HG03442 (cell line): ENCODE data around the gene MAD1L1.

Experiments used
- ATAC-seq: cut with Tn5 transposase; IDR thresholded peaks from one replicate; pipeline ENCODE4 v1.9.1; 2021; ENCODE audit warnings: mild to moderate bottlenecking, moderate library complexity; ENCODE audit not compliant: unreplicated experiment

The MAD1L1 gene

DNA sequence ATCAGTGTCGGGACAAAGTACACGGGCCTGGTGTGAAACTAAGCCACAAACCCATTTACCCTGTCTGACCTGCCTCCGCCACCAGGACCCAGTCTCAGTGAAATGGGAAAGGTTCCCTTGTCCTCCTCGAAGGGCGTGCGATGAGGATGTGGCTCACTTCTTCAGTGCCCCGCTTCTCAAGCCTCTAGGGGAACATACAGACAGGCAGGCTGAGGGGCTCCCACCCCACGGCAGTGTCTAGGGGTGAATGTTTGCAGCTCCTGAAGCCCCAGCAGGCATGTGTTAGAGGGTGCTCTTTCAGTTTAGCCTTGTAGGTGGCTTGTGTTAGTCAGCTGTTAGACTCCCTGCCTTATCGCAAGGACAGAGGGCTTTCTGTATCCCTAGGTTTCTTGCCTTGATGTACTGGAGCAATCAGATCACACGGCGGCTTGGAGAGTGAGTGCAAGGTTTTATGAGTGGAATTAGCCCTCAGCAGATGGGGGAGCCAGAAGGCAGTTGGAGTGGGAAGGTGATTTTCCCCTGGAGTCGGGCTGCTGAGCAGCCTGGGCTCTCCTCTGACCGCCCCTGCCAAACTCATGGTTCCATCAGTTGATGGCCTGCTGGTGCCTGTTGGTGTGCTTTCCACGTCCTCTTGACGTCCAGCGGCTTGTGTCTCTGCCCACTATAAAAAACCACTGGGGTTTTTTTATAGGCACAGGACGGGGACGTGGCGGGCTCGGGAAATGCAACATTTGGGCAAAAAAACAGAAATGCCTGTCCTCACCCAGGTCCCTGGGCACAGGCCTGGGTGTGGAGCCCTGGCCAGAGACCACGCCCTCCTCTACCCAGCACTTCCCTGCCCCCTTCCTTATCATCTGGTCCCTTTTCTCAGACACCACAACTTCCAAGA is 10.0 kb upstream of the MAD1L1 start:
- ATAC-seq: no peak

DNA sequence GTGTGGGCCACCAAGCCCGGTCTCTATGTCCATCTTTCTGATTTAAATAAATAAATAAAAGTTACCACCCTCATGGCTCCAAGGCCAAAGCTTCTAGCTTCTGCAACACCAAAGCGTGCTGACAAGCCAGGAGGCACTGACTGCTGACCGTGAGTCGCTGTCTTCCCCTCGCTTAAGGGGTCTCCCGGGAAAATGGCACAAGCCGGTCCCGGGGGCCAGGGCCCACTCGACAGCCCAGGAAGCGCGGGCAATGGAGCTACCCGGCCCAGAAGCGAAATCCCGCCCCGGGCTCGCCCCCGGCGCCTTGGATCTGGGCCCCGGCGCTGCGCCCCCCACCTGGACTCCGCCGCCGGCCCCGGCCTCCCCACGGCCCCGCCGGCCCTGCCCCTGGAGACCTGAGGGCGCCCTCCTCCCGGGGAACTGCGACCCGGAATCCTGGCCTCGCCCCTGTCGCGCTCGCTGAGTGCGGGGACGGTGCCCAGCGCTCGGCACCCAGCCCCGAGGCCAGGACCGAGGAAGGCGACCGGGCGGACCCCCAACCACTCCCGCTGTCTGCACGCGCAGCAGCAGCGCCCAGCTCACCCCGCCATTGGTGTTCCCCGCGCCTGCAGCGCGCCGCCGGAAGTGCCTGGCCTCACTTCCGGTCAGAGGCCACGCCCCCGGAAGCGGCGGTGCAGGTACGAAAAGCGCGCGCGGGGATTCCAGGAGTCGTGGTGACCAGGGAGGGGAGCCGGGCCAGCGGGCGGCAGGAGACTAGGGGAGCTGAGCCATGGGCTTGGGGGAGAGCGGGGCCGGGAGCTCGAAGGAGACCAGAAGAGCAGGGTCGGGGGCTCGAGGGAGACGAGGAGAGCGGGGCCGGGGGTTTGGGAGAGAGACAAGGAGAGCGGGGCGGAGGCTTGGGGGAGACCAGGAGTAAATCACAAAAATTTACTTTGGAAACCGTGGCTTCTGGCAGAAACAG is 9.1 kb upstream of the MAD1L1 start, which contains the start of the genes MRM2 and NUDT1:
MRM2 (minus strand) TSS at position 626 of the 961 bp plus-strand sequence; CDS start at position 590, 36 bp downstream.
NUDT1 (plus strand) TSS at position 647 of the 961 bp plus-strand sequence. CDS start 2,349 bp downstream, outside the sequence.
- ATAC-seq: peak; percentile 60

DNA sequence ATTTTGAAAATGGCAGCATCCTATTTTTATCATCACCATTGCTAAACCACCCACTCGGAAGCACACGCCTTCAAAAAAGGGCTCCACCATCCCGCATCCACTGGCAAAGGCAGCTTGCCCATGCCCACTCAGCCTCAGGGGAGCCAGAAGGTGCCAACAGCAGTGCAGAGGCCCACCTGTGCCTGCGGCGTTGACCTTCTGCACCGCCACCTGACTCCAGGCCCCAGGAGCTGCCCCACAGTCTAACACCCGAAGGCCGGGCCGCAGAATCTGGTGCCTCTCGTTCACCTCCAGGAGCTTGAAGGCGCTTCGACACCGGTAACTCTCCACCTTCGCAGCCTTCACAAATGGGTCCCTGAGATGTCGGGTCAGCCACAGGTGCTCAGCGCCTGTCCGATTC is 6.5 kb upstream of the MAD1L1 start:
- ATAC-seq: no peak

DNA sequence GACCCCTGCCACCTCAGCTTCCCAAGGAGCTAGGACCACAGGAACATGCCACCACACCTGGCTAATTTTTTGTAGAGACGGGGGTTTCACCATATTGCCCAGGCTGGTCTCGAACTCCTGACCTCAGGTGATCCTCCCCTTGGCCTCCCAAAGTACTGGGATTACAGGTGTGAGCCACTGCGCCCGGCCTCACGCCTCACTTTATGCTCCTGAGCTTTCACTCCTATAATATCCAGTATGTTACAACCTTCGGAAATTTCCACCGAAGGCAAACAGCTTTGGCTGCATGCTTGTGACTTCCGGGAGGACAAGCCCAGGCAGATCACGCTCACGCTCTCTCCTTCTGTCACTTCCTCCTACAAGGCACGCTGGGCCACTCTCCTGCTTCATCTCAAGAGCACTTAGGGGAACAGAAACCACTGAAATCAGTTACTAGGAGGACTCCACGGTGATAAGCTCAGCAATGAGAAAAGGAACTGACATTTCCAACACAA is 4.4 kb upstream of the MAD1L1 start:
- peak; percentile 52 for ATAC-seq

DNA sequence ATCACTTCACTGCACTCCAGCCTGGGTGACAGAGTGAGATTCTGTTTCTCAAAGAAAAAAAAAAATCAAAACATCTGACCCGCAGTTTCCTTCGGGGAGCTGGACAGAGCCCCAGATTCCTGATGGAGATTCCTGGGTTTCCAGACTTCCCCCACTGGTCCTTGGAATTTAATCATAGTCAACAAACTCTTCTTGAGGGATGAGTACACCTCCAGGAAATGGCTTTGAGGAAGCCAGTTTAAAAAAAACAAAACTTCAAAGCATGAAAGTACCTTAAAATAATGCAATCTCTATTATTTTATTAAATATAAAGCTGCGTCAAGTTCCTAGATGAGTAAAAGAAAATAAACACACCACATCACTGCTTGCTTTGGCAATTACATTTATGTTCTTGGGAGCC is 1.2 kb upstream of the MAD1L1 start:
- no peak for ATAC-seq

DNA sequence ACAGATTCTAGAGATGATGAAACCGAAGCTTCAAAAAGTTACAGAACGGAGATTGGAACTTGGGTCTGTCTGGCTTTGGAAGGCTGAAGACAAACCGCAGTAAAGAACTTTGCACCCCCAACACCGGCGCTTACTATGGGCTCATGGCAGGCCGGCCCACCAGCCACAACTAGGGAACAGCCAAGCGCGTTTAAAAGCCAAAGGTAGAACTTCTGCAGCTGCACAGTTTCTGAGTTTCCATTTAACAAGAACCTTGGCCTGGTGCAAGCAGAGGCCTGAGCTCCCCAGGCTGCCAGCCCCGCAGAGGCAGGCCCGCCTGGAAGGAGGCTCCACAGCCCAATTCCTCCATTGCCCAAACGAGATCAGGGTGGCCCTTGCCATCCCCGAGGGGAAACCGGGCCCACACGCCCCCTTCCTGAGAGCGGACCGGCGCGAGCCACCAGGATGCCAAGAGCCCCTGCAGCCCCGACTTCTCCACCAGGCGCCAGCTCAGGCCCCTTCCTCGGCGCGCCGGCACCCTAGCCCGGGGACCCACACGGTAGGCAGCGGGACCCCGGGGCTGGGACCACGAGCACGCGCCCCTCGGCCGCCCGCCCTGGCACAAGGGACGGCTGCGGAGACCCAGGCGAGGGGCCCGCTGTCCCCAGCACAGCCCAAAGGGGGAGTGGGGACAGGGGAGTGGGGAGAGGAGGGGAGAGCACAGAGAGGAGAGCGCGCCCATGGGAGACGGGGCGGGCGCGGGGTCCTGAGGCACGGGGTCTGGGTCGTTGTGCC is 566 bp downstream of the MAD1L1 start:
- peak; percentile 28 for ATAC-seq

DNA sequence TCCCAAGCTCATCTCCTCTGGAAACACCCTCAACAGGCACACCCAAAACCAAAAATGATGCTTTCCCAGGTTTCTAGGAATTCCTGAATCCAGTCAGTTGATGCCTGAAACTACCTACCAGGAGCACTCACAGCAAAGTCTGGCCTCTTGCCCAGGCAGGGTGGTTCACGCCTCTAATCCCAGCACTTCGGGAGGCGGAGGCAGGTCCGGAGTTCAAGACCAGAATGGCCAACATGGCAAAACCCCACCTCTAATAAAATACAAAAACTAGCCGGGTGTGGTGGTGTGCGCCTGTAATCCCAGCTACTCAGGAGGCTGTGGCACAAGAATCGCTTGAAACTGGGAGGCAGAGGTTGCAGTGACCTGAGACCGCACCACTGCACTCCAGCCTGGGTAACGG is 1.9 kb downstream of the MAD1L1 start:
- ATAC-seq: no peak

DNA sequence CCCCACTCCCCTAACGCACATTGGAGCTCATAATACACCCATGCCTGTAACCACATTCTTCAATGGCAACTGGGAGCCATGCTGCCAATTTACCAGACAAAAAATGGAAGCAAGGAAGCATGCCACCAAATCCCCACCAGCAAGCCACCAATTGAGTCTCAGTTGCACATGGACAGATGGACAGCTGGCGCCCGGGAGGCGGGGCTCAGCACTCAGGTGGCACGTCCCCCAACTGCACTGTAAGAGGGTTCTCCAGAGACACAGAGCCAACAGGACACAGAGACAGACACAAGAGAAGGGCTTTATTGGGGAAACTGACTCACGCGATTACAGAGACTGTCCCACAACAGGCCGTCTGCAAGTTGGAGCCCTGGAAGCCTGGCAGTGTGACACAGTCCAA is 2.5 kb downstream of the MAD1L1 start:
- ATAC-seq: no peak

DNA sequence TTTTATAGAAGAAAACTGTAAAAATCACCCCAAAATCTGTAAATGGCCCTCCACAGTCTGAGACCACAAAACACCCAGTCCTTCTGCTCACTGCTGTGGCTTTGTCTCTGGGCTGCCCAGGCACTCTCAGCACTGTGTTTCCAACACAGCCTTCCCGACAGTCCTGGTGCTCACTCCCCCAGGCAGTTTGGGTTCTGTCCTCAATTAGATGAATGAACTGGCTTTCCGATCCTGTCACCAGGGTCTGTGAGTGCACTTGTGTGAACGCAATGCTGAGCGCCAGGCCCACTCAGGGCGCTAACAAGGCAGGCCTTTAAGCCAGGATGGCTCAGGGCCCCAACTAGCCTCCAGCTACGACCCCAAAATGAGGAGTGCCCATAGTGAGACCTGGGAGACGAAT is 3.3 kb downstream of the MAD1L1 start:
- no peak for ATAC-seq

DNA sequence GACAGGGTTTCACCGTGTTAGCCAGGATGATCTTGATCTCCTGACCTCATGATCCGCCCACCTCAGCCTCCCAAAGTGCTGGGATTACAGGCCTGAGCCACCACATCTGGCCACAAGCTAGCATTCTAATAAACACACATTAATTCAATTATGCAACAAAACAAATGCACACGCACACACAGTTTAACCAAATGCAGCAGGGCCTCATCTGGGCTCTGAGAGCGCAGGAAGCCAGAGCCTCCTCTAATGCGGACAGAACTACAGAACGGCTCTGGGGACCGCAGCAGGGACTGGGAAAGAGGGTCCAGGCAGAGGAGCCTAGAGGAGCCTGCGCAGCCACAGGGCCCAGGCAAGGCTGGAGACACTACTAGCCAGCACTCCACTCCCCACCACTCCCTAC is 3.8 kb downstream of the MAD1L1 start:
- ATAC-seq: no peak

DNA sequence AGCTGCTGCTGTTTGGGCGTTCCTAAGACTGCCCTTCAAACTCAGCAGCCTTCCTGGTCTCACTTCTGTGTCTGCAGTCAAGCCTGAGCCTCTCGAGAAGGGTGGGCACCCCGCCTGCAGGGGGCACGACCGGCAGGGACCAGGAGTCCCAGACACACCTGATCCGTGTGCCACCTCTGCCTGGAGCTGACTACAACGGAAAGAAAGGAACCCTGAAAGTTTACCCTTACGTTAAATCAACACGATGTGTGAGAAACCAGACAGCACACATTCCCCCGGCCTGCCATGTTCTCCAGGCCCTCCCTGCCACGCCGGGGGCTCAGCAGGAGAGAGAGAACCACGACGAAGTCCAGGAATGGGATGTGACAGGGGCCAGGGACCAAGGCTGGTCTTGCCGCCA is 5.0 kb downstream of the MAD1L1 start:
- ATAC-seq: no peak

DNA sequence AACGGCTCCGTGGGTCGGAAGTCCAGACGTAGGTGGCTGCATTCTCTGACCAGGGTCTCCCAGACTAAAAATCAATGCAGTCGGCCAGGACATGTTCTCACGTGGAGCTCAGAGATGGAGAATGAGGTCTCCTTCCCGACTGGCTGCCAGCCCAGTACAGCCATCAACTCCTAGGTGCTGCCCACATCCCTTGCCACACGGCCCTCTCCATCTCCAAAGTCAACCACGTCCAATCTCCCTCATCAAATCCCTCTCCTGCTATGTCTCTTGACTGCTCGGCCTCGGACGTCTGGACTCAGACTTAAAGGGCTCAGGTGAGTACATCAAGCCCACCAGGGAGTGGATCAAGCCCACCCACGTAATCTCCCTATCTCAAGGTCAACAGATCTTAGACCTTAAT is 6.9 kb downstream of the MAD1L1 start:
- no peak for ATAC-seq

DNA sequence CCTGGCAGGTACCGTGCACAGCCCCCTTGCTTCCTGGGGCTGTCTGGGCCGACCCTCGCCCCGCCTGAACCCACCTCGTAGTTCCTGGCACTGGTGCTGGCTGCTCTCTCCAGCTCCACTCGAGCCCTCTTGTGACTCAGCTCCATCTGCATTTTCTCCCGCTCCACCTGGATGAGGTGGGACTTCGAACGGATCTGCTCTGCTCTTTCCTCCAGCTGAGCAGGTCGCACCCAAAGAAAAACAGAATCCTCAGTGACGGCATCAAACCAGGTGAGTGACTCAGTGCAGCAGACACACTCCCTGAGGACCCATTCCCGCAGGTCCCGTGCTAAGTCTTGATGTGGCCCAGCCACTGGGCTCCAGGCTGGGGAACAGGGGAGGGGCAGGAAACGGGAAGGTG is 7.4 kb downstream of the MAD1L1 start:
- ATAC-seq: no peak

DNA sequence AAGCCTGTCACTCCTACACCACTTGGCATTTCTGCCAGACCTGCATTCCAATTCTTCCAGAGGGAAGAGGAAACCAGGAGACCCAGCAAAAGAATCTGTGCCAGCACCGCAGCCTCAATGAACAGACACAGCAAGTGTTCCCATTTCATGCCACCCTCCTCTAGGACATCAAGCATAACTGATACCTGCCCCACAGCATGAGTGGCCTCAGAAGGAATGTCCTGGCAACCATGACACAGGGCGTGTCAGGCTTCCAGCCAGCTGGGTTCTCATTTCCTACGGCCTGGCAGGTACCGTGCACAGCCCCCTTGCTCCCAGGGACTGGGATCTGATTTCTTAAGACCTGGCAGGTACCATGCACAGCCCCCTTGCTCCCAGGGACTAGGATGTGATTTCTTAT is 7.8 kb downstream of the MAD1L1 start:
- no peak for ATAC-seq

DNA sequence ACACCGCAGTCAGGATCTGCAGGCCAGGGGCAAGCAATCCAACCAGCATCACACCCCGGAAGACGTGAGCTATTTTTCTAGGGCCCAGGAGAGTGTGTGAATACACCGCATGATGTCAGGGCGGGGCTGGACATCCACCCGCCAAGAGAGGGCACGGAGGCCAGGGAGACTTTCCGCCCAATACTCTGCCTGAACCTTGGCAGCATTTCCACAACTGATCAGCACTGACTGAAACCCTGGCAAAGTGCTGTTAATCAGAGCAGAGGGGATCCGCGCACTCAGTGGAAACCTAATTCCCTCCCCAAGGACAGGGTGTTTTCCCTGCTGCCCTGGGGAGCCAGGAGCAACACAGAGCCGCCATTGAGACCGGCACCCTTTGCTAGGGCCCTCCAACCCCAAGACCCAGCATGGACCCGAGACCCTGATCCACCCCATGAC is 8.2 kb downstream of the MAD1L1 start:
- no peak for ATAC-seq

DNA sequence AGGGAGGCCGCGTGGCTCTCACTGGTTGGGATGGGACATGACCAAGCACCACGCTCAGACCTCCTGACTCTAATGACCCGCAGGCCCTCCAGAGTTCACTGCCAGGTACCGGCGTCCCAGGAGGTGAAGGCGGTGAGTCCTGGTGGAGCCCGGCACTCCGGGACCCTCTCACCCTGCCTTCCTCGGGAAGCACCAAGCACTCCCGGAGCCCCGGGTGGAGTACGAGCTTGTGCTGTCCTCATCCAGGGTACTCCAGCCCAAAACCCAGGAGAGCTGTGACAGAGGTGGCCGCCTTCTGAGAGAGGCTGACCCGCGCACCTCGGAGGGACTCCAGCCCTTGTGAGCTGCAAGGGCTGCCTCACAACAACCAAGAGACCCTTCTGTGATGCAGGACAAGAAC is 9.4 kb downstream of the MAD1L1 start:
- ATAC-seq: no peak

DNA sequence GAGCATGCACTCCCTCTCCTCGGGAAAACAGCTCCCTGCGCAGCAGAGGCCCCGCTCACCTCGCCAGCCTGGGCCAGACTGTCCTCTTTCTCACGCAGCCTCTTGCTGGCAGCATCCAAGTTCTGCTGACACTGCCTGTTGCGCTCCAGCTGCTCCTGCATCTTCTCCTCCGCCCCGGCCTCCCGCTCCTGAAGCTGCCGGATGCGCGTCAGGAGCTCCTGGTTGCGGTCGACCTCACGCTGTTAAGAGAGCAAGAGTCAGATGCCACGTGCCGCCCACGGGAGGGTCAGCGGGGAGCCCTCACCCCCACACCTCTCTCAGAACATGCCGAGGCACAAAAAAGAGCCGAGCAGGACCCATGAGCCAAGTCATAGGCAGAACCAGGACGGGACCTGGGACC is 10.2 kb downstream of the MAD1L1 start:
- no peak for ATAC-seq

DNA sequence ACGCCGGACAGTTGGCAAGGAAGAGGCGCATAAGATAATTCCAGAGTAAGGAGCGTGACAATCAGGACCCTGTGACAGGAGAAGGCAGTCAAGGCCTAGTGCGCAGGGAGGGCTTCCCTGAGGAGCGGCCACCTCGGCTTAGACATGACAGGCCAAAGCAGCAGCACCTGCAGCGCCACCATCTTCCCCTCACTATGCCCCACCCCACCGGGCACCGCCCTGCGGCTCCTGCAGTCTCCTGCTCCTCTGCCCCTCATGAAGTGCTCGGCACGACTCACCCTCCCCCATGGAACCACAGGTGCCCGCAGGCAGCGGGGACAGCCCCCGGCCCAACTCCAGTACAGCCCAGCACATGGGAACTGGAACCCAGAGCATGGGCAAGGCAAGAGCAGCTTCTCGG is 11.8 kb downstream of the MAD1L1 start:
- no peak for ATAC-seq

DNA sequence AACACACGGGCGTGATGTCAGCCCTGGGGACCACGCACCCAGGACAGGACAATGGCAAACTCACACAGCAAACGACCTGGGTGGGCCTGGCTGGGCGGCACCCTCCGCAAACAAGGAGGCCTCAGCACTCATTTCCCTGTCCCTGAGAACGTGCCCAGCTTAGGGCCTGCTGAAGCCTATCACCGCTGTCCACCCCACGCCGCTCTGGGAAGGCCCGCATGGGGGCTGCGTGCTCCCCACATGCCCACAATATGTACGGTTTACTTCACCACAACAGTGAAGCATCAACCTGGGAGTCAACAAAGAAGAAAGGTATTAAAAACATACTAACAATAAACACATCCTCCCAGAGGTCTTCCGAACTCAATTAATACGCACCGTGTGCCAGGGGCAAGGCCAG is 12.2 kb downstream of the MAD1L1 start:
- no peak for ATAC-seq

DNA sequence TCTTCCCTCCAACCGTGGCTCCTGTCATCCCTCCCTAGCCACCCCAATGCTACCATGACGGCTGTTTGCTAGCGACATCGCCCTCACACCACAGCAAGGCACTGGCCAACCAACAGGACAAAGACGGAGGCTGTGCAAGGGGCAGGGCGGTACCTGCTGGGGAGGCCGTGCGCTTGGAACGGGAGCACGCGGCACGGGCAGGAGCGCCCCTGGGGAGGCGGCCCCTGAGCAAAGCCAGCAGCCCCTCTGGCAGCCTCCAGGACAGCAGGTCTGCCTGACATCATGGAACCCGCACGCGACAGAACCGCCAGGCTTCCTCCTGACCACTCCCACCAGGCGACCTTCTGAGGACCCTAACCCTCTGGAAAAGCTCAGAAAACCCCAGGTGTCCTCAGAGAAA is 12.7 kb downstream of the MAD1L1 start:
- ATAC-seq: no peak

DNA sequence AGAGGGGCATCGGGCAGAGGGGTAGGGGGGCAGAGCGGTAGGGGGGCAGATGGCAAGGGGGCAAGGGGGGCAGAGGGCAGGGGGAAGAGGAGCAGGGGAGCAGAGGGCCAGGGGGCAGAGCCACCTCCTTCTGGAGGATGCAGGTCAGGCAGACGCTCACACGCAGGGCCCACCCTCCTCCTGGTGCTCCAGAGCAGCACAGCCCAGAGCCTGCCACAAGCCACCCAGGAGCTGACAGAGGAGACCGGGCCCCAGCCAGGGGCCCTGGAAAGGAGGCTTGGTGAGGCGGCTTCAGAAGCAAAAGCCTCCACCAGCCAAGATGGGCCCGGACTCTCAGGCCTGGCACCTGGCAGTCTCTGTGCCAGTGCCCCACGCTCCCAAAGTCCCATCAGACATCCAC is 13.1 kb downstream of the MAD1L1 start:
- no peak for ATAC-seq
